NCI-H1417 (cell line): ENCODE measurements around the gene RNF215.

ENCODE experiments used
- DNase-seq, 3 experiments: peaks; one replicate each; lab custom pipeline; 2025; lab: John Stamatoyannopoulos, UW

The RNF215 gene

GRCh38 chr22:30332551-30332950 lies 54.7 kb downstream of the RNF215 start:
- no peak for DNase-seq
